Stimulated activated CD8-positive, alpha-beta memory T cell treated with anti-CD3 and anti-CD28 coated beads, Interleukin-4, amount 100 ng/mL, for 48 hours (primary cell): ENCODE results near the gene RELA.

Experiments
- DNase-seq: peaks from one replicate; pipeline ENCODE4 v3.0.0-alpha.2; 2020

The RELA gene

GRCh38 chr11:65629579-65629978 is 33.1 kb downstream of the RELA start:
- no peak for DNase-seq

GRCh38 chr11:65627202-65627601 is 35.5 kb downstream of the RELA start:
- DNase-seq, result no peak

GRCh38 chr11:65625628-65626342 is 36.9 kb downstream of the RELA start:
- peak; percentile 58 for DNase-seq

- no peak for DNase-seq
Measured at GRCh38 chr11:65624931-65625627, 37.6 kb downstream of the RELA start.

- DNase-seq, result no peak
Measured at GRCh38 chr11:65623852-65624616, 38.7 kb downstream of the RELA start.

- no peak for DNase-seq
Measured at GRCh38 chr11:65623177-65623576, 39.5 kb downstream of the RELA start.

GRCh38 chr11:65622011-65622410 is 40.7 kb downstream of the RELA start:
- no peak for DNase-seq

GRCh38 chr11:65621460-65621859 is 41.3 kb downstream of the RELA start:
- DNase-seq, result no peak

GRCh38 chr11:65620666-65621065 is 42.0 kb downstream of the RELA start:
- no peak for DNase-seq

GRCh38 chr11:65619281-65619928 is 43.3 kb downstream of the RELA start:
- DNase-seq, result no peak

GRCh38 chr11:65618763-65619162 is 44.0 kb downstream of the RELA start:
- no peak for DNase-seq

GRCh38 chr11:65617990-65618751 is 44.5 kb downstream of the RELA start:
- no peak for DNase-seq

- DNase-seq, result no peak
Measured at GRCh38 chr11:65617136-65617850, 45.4 kb downstream of the RELA start.

- DNase-seq, result peak; percentile 41
Measured at GRCh38 chr11:65616575-65617001, 46.1 kb downstream of the RELA start.

- DNase-seq, result peak; percentile 72
Measured at GRCh38 chr11:65615950-65616574, 46.7 kb downstream of the RELA start.

- DNase-seq, result peak; percentile 100
Measured at GRCh38 chr11:65615229-65615949, 47.3 kb downstream of the RELA start, which contains the start of gene PCNX3. Gene PCNX3 (plus strand): TSS chr11:65615776. CDS start chr11:65616312, 536 bp downstream.

GRCh38 chr11:65613091-65613928 is 49.4 kb downstream of the RELA start:
- no peak for DNase-seq

GRCh38 chr11:65612691-65613090 is 50.0 kb downstream of the RELA start:
- DNase-seq, result no peak
